ENCODE data around the gene MAPT. TPM values are rescaled to one million over a fixed set of nuclear protein-coding genes. Genes with fewer than 3 reads are reported as not detected.
A peak's percentile ranks its signal among the peaks of the same experiment; 100 is the strongest.

The MAPT gene
- total and polyA plus RNA-seq, 2 of the 13 experiments (the other 11 are each of a cell fraction or from before 2014, with no cell fraction given): 2.1 to 2.8 TPM

DNA sequence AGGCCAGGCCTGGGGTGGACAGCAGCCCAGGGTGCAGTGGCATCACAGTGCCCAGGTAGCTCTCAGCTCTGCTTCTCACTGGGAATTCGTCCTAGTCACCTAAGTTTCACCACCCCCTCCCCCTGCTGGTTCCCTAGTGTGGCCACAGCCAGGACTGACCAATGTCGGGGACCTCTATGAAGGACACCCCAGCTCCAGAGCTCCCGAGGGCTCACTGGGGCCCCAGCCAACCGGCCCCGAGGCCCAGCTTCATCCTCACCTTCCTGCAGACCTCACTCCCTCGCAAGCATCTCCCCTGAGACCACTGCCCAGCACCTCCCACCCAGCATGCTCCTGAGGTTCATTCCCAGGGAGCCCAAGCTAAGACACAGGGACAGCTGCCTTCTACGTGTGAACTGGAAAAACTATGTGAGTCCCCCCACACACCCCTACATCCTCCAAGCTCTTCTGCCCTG lies 44.8 kb upstream of the MAPT start:
- 10% methylated on average over 6 of the region's 7 CpGs for WGBS (ENCODE audit: low lambda C conversion rate)

DNA sequence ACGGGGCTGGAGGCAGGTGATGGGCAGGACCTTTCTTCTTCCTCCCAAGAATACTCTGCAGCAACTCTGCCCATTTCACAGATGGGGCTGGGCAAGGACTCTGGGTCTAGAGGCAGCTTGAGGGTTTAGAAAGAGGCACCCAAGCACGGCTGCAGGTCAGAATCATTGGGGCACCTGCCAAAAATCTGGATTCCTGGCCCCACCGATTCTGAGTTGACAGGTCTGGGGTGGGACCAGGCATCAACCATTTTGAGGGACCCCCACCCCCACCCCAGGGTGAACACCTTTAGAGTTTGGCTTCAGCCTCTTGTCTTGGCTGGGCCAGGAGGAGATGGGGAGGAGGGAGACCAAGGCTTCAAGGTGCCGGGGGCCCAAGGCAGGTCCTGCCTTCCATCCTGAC lies 44.3 kb upstream of the MAPT start:
- POLR2A ChIA-PET: no interaction called here
- BruUV-seq (replicated peaks): no TSS peak

More for the DNA sequence above, 44.8 kb upstream of the MAPT start:
- no peak for ATAC-seq
- FAIRE-seq: no peak
- ChIA-PET POLR2A (no interaction called here), CTCF (ENCODE audit: low intra/inter-chr PET ratio, low total read pairs) (interaction anchor here (0.8 kb wide), 1 partner anchor 209 kb away, joined by 3 read pairs; no protein-coding TSS in a partner anchor)
- in situ Hi-C loops (cut with HindIII; ENCODE audit: extremely low pct_ligation_motif_present, low pct_unique_long_range_greater_than_20kb) (no loop called here), intact Hi-C loops (cut with micrococcal nuclease; ENCODE audit: unreplicated experiment) (no loop called here)
- H3K4me2 ChIP-seq (ENCODE audit: low read depth, low read length): no peak overlapping the region
- TF ChIP-seq ZNF282 (IDR thresholded peaks at IDR 0.05; ENCODE audit: partially characterized antibody) (no peak), ZNF12 (CRISPR knock-in tag; IDR thresholded peaks at IDR 0.05) (no peak), HNRNPL (IDR thresholded peaks at IDR 0.05; ENCODE audit: low read depth, low read length) (no peak), ZNF678 (CRISPR knock-in tag; IDR thresholded peaks at IDR 0.05) (no peak)
- H3K4me1 ChIP-seq (ENCODE audit: insufficient read depth, low read length): no peaks in the 10 kb centered on the region
- no peak overlapping the region for H3K27ac ChIP-seq (ENCODE audit: extremely low read length, insufficient read depth, low read length)
- BruUV-seq (replicated peaks): no TSS peak
- H3K4me3 ChIP-seq (replicated peaks in 1 of 3; ENCODE audit: insufficient read depth in 1 of 3, low read depth in 2 of 3, low read length in 3 of 3): no peak overlapping the region
- no peak for DNase-seq (ENCODE audit: low spot score)
- H3K9ac ChIP-seq (ENCODE audit: insufficient read depth, low read depth, low read length): no peak overlapping the region
- no peaks in the 10 kb centered on the region for H3K79me2 ChIP-seq (ENCODE audit: insufficient read depth, low read length)
- no peak overlapping the region for H2AFZ ChIP-seq (ENCODE audit: low read length)
- no peaks in the 10 kb centered on the region for H4K20me1 ChIP-seq (ENCODE audit: insufficient read depth, low read length)
- H3K36me3 ChIP-seq (replicated peaks in 1 of 2; ENCODE audit: control insufficient read depth in 1 of 2, insufficient read depth in 2 of 2, low read length in 2 of 2): no peaks in the 10 kb centered on the region
- no peaks in the 10 kb centered on the region for H3K9me3 ChIP-seq (ENCODE audit: low read length)
- peaks cover 13 to 74% of the 10 kb centered on the region in 2 experiments; a peak in 3 of 5 replicates for H3K27me3 ChIP-seq (ENCODE audit: control insufficient read depth in 1 of 2, insufficient read depth in 2 of 2, low read length in 2 of 2)

More for the DNA sequence above, 44.3 kb upstream of the MAPT start:
- in situ Hi-C loops (cut with HindIII; ENCODE audit: extremely low pct_ligation_motif_present, low pct_unique_long_range_greater_than_20kb): no loop called here
- CTCF ChIA-PET (ENCODE audit: low intra/inter-chr PET ratio, low total read pairs): interaction anchor here (0.8 kb wide), 1 partner anchor 210 kb away, joined by 3 read pairs; no protein-coding TSS in a partner anchor
- WGBS (ENCODE audit: low lambda C conversion rate): 0% methylated on average over 2 of the region's 4 CpGs
- Histone ChIP-seq H3K4me3 (replicated peaks in 1 of 3; ENCODE audit: insufficient read depth in 1 of 3, low read depth in 2 of 3, low read length in 3 of 3) (no peak overlapping the region), H2AFZ (ENCODE audit: low read length) (no peak overlapping the region), H3K9ac (ENCODE audit: insufficient read depth, low read depth, low read length) (no peak overlapping the region), H3K79me2 (ENCODE audit: insufficient read depth, low read length) (no peaks in the 10 kb centered on the region), H3K27me3 (ENCODE audit: control insufficient read depth in 1 of 2, insufficient read depth in 2 of 2, low read length in 2 of 2) (peaks cover 13 to 70% of the 10 kb centered on the region in 2 experiments; a peak in 3 of 5 replicates), H3K4me2 (ENCODE audit: low read depth, low read length) (no peak overlapping the region), H3K4me1 (ENCODE audit: insufficient read depth, low read length) (no peaks in the 10 kb centered on the region), H4K20me1 (ENCODE audit: insufficient read depth, low read length) (no peaks in the 10 kb centered on the region), H3K27ac (ENCODE audit: extremely low read length, insufficient read depth, low read length) (no peak overlapping the region), H3K9me3 (ENCODE audit: low read length) (no peaks in the 10 kb centered on the region), H3K36me3 (replicated peaks in 1 of 2; ENCODE audit: control insufficient read depth in 1 of 2, insufficient read depth in 2 of 2, low read length in 2 of 2) (no peaks in the 10 kb centered on the region)
- no peak for FAIRE-seq
- no peak for DNase-seq (ENCODE audit: low spot score)
- TF ChIP-seq ZNF770 (CRISPR knock-in tag; IDR thresholded peaks at IDR 0.05) (no peak), ZNF629 (CRISPR knock-in tag; conservative IDR thresholded peaks at IDR 0.05) (peak; percentile 51; the same call in 1 of the 2 replicates), MAFF (IDR thresholded peaks at IDR 0.05; ENCODE audit: low read depth, low read length) (no peak)
- intact Hi-C loops (cut with micrococcal nuclease; ENCODE audit: unreplicated experiment): loop anchor here (5.0 kb wide), 1 partner anchor 203 kb away; no protein-coding TSS in a partner anchor
- no peak for ATAC-seq

Measured in HepG2 (cell line).